LNCAP (cell line): ENCODE results near the gene ZNF10.

Source experiments
- CTCF ChIP-seq: fragments of 450-650 bp; IDR thresholded peaks from 2 replicates; pipeline ENCODE4 v1.5.1; 2017; ENCODE audit warnings: mild to moderate bottlenecking

The ZNF10 gene

GRCh38 chr12:133165776-133166175 is 35.3 kb downstream of the ZNF10 start:
- TF ChIP-seq CTCF, result no peak

GRCh38 chr12:133172491-133172890 is 42.1 kb downstream of the ZNF10 start:
- TF ChIP-seq CTCF, result no peak

GRCh38 chr12:133174901-133175300 is 44.5 kb downstream of the ZNF10 start:
- TF ChIP-seq CTCF, result no peak

- no peak for TF ChIP-seq CTCF
These were observed 50.2 kb downstream of the ZNF10 start for GRCh38 chr12:133180669-133181068.

- peak; percentile 87 for TF ChIP-seq CTCF
These were observed 51.0 kb downstream of the ZNF10 start, which contains the start of gene ZNF268 for GRCh38 chr12:133181238-133181959. TSS of gene ZNF268 (plus strand) at chr12:133181495. CDS start at chr12:133181998, 503 bp downstream.

- TF ChIP-seq CTCF, result no peak
These were observed 59.7 kb downstream of the ZNF10 start for GRCh38 chr12:133190176-133190575.

GRCh38 chr12:133192847-133193246 is 62.4 kb downstream of the ZNF10 start:
- TF ChIP-seq CTCF, result no peak

GRCh38 chr12:133201888-133202287 is 71.5 kb downstream of the ZNF10 start:
- TF ChIP-seq CTCF, result no peak
